Measurements from ENCODE around the gene GDA. TPM values are rescaled to one million over a fixed set of nuclear protein-coding genes. Genes with fewer than 3 reads are reported as not detected.

The GDA gene
- total RNA-seq, 1 experiment from 2014 or later, result 3.6 TPM

GRCh38 chr9:72297516-72297915 is 148.3 kb downstream of the GDA start:
- Histone ChIP-seq H3K4ac (ENCODE audit: low read depth, low read length) (no peak overlapping the region), H4K8ac (replicated peaks; ENCODE audit: insufficient read length, low read depth, low read length) (no peak overlapping the region), H2AFZ (ENCODE audit: low read length) (no peak overlapping the region), H3K27ac (ENCODE audit: insufficient read length, low read depth, low read length) (no peak overlapping the region), H3K27me3 (ENCODE audit: insufficient read depth, low read length) (no peaks in the 10 kb centered on the region), H4K20me1 (ENCODE audit: control insufficient read depth, insufficient read depth, insufficient read length) (no peaks in the 10 kb centered on the region), H3K14ac (ENCODE audit: insufficient read depth, low read length) (no peak overlapping the region), H3K9ac (ENCODE audit: extremely low read depth, insufficient read length, low read length) (no peak overlapping the region), H2BK5ac (ENCODE audit: insufficient read length, low read length) (no peak overlapping the region), H4K5ac (ENCODE audit: insufficient read length, low read depth, low read length) (no peak overlapping the region), H3K9me3 (ENCODE audit: control insufficient read depth, low read depth, low read length) (no peaks in the 10 kb centered on the region), H3K4me2 (ENCODE audit: insufficient read depth, insufficient read length, low read length) (no peak overlapping the region), H3K23ac (ENCODE audit: insufficient read length, low read depth, low read length) (no peak overlapping the region), H4K91ac (ENCODE audit: insufficient read length, low read depth, low read length) (no peak overlapping the region), H2BK120ac (ENCODE audit: low read depth, low read length, poor library complexity, severe bottlenecking) (no peak overlapping the region), H3K79me1 (ENCODE audit: insufficient read depth, low read depth, low read length, poor library complexity, severe bottlenecking) (no peaks in the 10 kb centered on the region), H3K56ac (ENCODE audit: insufficient read length, low read depth, low read length) (no peak overlapping the region), H2AK5ac (ENCODE audit: insufficient read length, low read length) (no peak overlapping the region), H2BK15ac (ENCODE audit: low read depth, low read length) (no peak overlapping the region), H3K4me1 (ENCODE audit: insufficient read depth, low read length) (no peaks in the 10 kb centered on the region), H2BK12ac (ENCODE audit: insufficient read length, low read depth, low read length) (no peak overlapping the region), H3K18ac (ENCODE audit: insufficient read length, low read depth, low read length) (no peak overlapping the region), H2BK20ac (ENCODE audit: low read depth, low read length, poor library complexity, severe bottlenecking) (no peak overlapping the region), H3T11ph (ENCODE audit: low read length) (no peak overlapping the region), H3K79me2 (ENCODE audit: insufficient read depth, low read length) (no peaks in the 10 kb centered on the region), H3K23me2 (ENCODE audit: insufficient read length, low read depth, low read length, poor library complexity, severe bottlenecking) (no peaks in the 10 kb centered on the region)
- Mint-ChIP-seq H3K36me3 (ENCODE audit: insufficient read depth in 1 of 3, low read depth in 3 of 3) (no peaks in the 10 kb centered on the region), H3K27me3 (ENCODE audit: low read depth) (no peaks in the 10 kb centered on the region; the same call in 1 of the 2 replicates), H3K9me3 (no peaks in the 10 kb centered on the region), H3K4me3 (no peak overlapping the region), H3K4me1 (peaks cover 4% of the 10 kb centered on the region in 2 experiments; a peak in 2 of 4 replicates), H3K27ac (no peak overlapping the region)
- no CpG with 5 or more reads among the region's 3 CpGs for WGBS (ENCODE audit: extremely low coverage, insufficient read length, low lambda C conversion rate)
- no peak for TF ChIP-seq CTCF (conservative IDR thresholded peaks at IDR 0.05)
- DNase-seq, result no peak

All from H9 (cell line).